SU-DHL-6 (cell line): Measurements from ENCODE around the gene CRY2.

Experiments used
- EZH2phosphoT487 ChIP-seq: fragments of 200-600 bp; sonication (generic), shearing (Covaris generic); conservative IDR thresholded peaks from 2 replicates; pipeline ENCODE4 v1.6.1; 2018; ENCODE audit warnings: mild to moderate bottlenecking, antibody characterized with exemption, low read length, moderate library complexity, mixed read lengths
- TF ChIP-seq, protein P1 (sequence below): fragments of 200-600 bp; sonication (generic); IDR thresholded peaks from one replicate; pipeline ENCODE4 v1.5.1; 2017; ENCODE audit warnings: antibody characterized with exemption, mild to moderate bottlenecking, low read length, moderate library complexity; ENCODE audit not compliant: insufficient read depth, poor library complexity, severe bottlenecking

DNA sequence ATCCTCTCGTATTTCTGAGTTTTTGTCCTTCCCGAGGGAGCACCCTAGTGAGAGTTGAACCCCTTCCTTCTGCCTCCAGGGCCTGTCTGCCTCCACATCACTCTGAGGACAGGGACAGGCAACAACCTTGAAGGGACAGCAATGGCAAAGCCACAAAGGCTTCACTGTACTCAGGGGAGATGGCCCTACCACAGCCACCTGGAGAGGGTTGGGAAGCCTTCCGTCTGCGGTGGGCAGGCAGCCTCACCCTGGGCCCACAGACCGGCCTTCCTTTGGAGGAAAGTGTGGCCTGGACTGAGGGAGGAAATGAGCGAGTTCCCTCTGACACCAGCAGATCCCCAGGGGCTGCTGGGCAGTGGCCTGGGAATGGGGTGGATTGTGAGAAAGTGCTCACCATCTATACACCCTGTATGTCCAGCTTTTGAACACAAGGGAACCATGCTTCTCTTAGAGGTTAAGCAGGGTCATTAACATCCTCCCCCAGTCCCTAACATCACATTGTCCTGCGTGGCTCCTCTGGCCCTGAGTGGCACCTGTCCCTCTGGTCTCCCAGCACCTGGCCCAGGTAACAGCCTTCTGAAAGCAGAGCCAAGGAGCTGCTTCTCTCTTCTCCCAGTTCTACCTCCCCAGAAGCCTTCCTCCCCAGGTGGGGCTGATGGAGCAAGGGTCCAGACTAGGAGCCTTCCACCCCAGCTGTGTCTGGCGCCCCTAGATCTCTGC, 35.5 kb upstream of the CRY2 start:
- TF ChIP-seq, protein P1, sequence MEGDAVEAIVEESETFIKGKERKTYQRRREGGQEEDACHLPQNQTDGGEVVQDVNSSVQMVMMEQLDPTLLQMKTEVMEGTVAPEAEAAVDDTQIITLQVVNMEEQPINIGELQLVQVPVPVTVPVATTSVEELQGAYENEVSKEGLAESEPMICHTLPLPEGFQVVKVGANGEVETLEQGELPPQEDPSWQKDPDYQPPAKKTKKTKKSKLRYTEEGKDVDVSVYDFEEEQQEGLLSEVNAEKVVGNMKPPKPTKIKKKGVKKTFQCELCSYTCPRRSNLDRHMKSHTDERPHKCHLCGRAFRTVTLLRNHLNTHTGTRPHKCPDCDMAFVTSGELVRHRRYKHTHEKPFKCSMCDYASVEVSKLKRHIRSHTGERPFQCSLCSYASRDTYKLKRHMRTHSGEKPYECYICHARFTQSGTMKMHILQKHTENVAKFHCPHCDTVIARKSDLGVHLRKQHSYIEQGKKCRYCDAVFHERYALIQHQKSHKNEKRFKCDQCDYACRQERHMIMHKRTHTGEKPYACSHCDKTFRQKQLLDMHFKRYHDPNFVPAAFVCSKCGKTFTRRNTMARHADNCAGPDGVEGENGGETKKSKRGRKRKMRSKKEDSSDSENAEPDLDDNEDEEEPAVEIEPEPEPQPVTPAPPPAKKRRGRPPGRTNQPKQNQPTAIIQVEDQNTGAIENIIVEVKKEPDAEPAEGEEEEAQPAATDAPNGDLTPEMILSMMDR = no peak
- no peak for TF ChIP-seq EZH2phosphoT487
